Spleen (tissue), 11 donors: Measurements from ENCODE around the gene RNASEH2B. TPM values are rescaled to one million over a fixed set of nuclear protein-coding genes. Genes with fewer than 3 reads are reported as not detected.

Experiments
- DNase-seq: peaks from one replicate; pipeline ENCODE4 v3.0.0-alpha.2; 2020
- H3K27ac ChIP-seq, 8 donors: fragments of 200-600 bp; sonication (generic) in 7 of 8; 1 replicate in 4 of 8; 2 replicates in 4 of 8; pipeline versions ENCODE4 v1.5.0 to v1.8.0; 2016 to 2021; ENCODE audit warnings: inconsistent platforms in 4 of 8, mild to moderate bottlenecking in 4 of 8, moderate library complexity in 1 of 8
- H3K27me3 ChIP-seq, 7 donors: fragments of 200-600 bp; sonication (generic) in 6 of 7; replicated peaks in 1 of 7; 1 replicate in 4 of 7; 2 replicates in 3 of 7; pipeline versions ENCODE4 v1.5.0 to v1.8.0; 2016 to 2021; ENCODE audit warnings: inconsistent platforms in 3 of 7, mild to moderate bottlenecking in 1 of 7
- H3K36me3 ChIP-seq, 6 donors: fragments of 200-600 bp; sonication (generic) in 5 of 6; 1 replicate in 4 of 6; 2 replicates in 2 of 6; pipeline versions ENCODE4 v1.5.0 to v1.8.0; 2016 to 2021; ENCODE audit warnings: inconsistent platforms in 2 of 6
- H3K4me1 ChIP-seq, 6 donors: fragments of 200-600 bp; sonication (generic) in 5 of 6; 1 replicate in 3 of 6; 2 replicates in 3 of 6; pipeline versions ENCODE4 v1.5.0 to v1.8.0; 2016 to 2021; ENCODE audit warnings: inconsistent platforms in 3 of 6
- H3K4me3 ChIP-seq, 8 donors: fragments of 200-600 bp; sonication (generic) in 7 of 8; 1 replicate in 4 of 8; 2 replicates in 4 of 8; pipeline versions ENCODE4 v1.5.0 to v1.8.0; 2016 to 2021; ENCODE audit warnings: inconsistent platforms in 4 of 8, mild to moderate bottlenecking in 4 of 8, moderate library complexity in 2 of 8
- H3K9me3 ChIP-seq, 8 donors: fragments of 200-600 bp; sonication (generic) in 7 of 8; 1 replicate in 4 of 8; 2 replicates in 4 of 8; pipeline versions ENCODE4 v1.5.0 to v1.8.0; 2016 to 2021; ENCODE audit warnings: inconsistent platforms in 4 of 8
- CTCF ChIP-seq, 11 experiments: fragments of 200-600 bp in 7 of 11; fragments of 450-650 bp in 4 of 11; sonication (generic) in 4 of 11; IDR thresholded peaks in 8 of 11; conservative IDR thresholded peaks in 3 of 11; 1 replicate in 7 of 11; 2 replicates in 4 of 11; pipeline versions ENCODE4 v1.4.0 to v1.8.0; 2016 to 2021; ENCODE audit warnings: antibody characterized with exemption in 11 of 11, inconsistent platforms in 4 of 11, mild to moderate bottlenecking in 1 of 11
- POLR2A ChIP-seq, 3 donors: fragments of 450-650 bp; IDR thresholded peaks; one replicate each; pipeline ENCODE4 v1.5.1; 2017; ENCODE audit warnings: antibody characterized with exemption in 3 of 3, mild to moderate bottlenecking in 1 of 3
- POLR2AphosphoS5 ChIP-seq, 3 donors: sonication (generic); formaldehyde crosslinking; IDR thresholded peaks; one replicate each; pipeline ENCODE4 v1.5.1; 2017; ENCODE audit warnings: antibody characterized with exemption in 3 of 3
- WGBS, 5 donors: extraction: QIAGEN DNeasy Blood & Tissue Kit in 3 of 5; methylation state at CpG; one replicate each; pipeline versions ENCODE4 v1.1.5 to v1.1.7; 2013 to 2018; 5-methylcytosine and 5-hydroxymethylcytosine counted together
- intact Hi-C: fragments of 100-400 bp; cut with DNase I; formaldehyde crosslinking; loops from one replicate; pipeline ENCODE4 v1.15.0; 2023; ENCODE audit warnings: low total_unique reads
- polyA plus RNA-seq, 3 donors: library from polyadenylated mRNA; stranded (reverse); fragments of 200-250 nt; gene quantifications; one replicate each; pipeline ENCODE4 v1.2.1, GENCODE V29; 2013
- total RNA-seq, 7 donors: library from RNA; depleted of rRNA in 3 of 7; stranded (reverse); fragments of >200 nt in 3 of 7; fragmentation: NEBNext Ultra II Directional in 4 of 7; extraction: Animal tissue kit (Norgen Biotek cat#: 25700) in 4 of 7; gene quantifications; one replicate each; pipeline versions ENCODE4 v1.1.0 to v1.2.1, GENCODE V29; 2016 to 2021
- donor health status: healthy with polysubstance abuse.
- donor health status: DM: no; HTN: no; CAD: no; lungs with moderate emphysema.
- donor health status: DM: no; HTN: no; CAD: no.
- donor health status: Bipolar disorder and iron deficiency.
- donor health status: healthy.
- donor health status: DM: no; HTN: no; CAD: no.
- donor health status: DM: yes; HTN: yes; CAD: no.

The RNASEH2B gene
- total and polyA plus RNA-seq, 10 donors, result 57.2 to 129 (median 73.7) TPM

DNA sequence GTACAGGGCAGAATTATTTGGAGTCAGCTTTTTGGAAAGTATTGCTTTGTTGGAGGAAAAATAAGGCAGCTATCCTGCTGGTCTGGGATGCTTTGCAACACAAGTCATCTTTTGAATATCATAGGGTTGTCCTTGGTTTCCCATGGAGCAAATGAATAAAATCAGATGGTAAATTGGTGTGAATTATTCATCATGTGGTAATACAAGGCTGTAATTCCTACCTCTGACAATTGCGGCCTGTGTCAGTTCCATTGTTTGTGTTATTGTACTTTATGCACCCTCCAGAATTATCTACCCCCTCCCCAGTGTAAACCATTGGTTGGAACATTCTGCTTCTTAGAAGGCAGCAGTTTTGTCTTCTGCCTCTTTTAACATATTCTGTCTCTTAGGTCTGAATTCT, 46.2 kb downstream of the RNASEH2B start:
- intact Hi-C loops, result no loop called here
- H3K36me3 ChIP-seq, result peaks cover 0 to 72% (median 24%) of the 10 kb centered on the region in 6 donors
- no peaks in the 10 kb centered on the region for H3K4me1 ChIP-seq
- H3K27ac ChIP-seq, result no peak overlapping the region
- H3K4me3 ChIP-seq, result no peak overlapping the region
- no peaks in the 10 kb centered on the region for H3K9me3 ChIP-seq
- no peaks in the 10 kb centered on the region for H3K27me3 ChIP-seq
- 96 to 100% (median 98%) methylated on average over 1 of the region's 1 CpG for WGBS, 5 donors
- TF ChIP-seq POLR2AphosphoS5 (IDR thresholded peaks at IDR 0.05) (no peak), CTCF (IDR thresholded peaks at IDR 0.05 in 8 of 11, conservative IDR thresholded peaks at IDR 0.05 in 3 of 11) (no peak), POLR2A (IDR thresholded peaks at IDR 0.05) (no peak)
- DNase-seq, result no peak

GRCh38 chr13:50957620-50958019, 48.0 kb downstream of the RNASEH2B start:
- intact Hi-C loops, result no loop called here
- 75 to 79% (median 76%) methylated on average over 2 of the region's 2 CpGs for WGBS, 5 donors
- H3K4me3 ChIP-seq, result no peak overlapping the region
- no peaks in the 10 kb centered on the region for H3K27me3 ChIP-seq
- no peak for TF ChIP-seq POLR2A (IDR thresholded peaks at IDR 0.05)
- no peak for TF ChIP-seq POLR2AphosphoS5 (IDR thresholded peaks at IDR 0.05)
- TF ChIP-seq CTCF (IDR thresholded peaks at IDR 0.05 in 8 of 11, conservative IDR thresholded peaks at IDR 0.05 in 3 of 11), result no peak
- no peak for DNase-seq
- H3K36me3 ChIP-seq, result peaks cover 0 to 67% (median 25%) of the 10 kb centered on the region in 6 donors
- H3K9me3 ChIP-seq, result no peaks in the 10 kb centered on the region
- H3K27ac ChIP-seq, result no peak overlapping the region
- no peaks in the 10 kb centered on the region for H3K4me1 ChIP-seq

GRCh38 chr13:50969691-50970090, 60.1 kb downstream of the RNASEH2B start:
- no peaks in the 10 kb centered on the region for H3K9me3 ChIP-seq
- no peaks in the 10 kb centered on the region for H3K4me1 ChIP-seq
- TF ChIP-seq POLR2A (IDR thresholded peaks at IDR 0.05) (no peak), POLR2AphosphoS5 (IDR thresholded peaks at IDR 0.05) (peak in 1 of 3 donors; percentile 8)
- DNase-seq, result no peak
- no peaks in the 10 kb centered on the region for H3K27me3 ChIP-seq
- intact Hi-C loops, result no loop called here
- H3K4me3 ChIP-seq, result no peak overlapping the region
- H3K36me3 ChIP-seq, result peaks cover 0 to 78% (median 16%) of the 10 kb centered on the region in 6 donors
- no peak overlapping the region for H3K27ac ChIP-seq
- WGBS, 5 donors, result 64 to 83% (median 75%) methylated on average over 11 of the region's 11 CpGs

GRCh38 chr13:50970956-50971355, 61.4 kb downstream of the RNASEH2B start:
- no peak for DNase-seq
- Histone ChIP-seq H3K4me3 (no peak overlapping the region), H3K9me3 (no peaks in the 10 kb centered on the region), H3K36me3 (peaks cover 0 to 77% (median 11%) of the 10 kb centered on the region in 6 donors), H3K4me1 (no peaks in the 10 kb centered on the region), H3K27ac (no peak overlapping the region), H3K27me3 (no peaks in the 10 kb centered on the region)
- TF ChIP-seq CTCF (IDR thresholded peaks at IDR 0.05 in 8 of 11, conservative IDR thresholded peaks at IDR 0.05 in 3 of 11), result no peak
- no peak for TF ChIP-seq POLR2AphosphoS5 (IDR thresholded peaks at IDR 0.05)
- no peak for TF ChIP-seq POLR2A (IDR thresholded peaks at IDR 0.05)
- WGBS, 5 donors, result 81 to 93% (median 89%) methylated on average over 2 of the region's 2 CpGs
- intact Hi-C loops, result no loop called here

- intact Hi-C loops, result no loop called here
- 60 to 89% (median 86%) methylated on average over 3 of the region's 3 CpGs for WGBS, 5 donors
- H3K36me3 ChIP-seq, result peaks cover 0 to 59% (median 11%) of the 10 kb centered on the region in 6 donors
- no peak for DNase-seq
- no peaks in the 10 kb centered on the region for H3K27me3 ChIP-seq
- no peak for TF ChIP-seq POLR2AphosphoS5 (IDR thresholded peaks at IDR 0.05)
- no peak for TF ChIP-seq POLR2A (IDR thresholded peaks at IDR 0.05)
- no peak for TF ChIP-seq CTCF (IDR thresholded peaks at IDR 0.05 in 8 of 11, conservative IDR thresholded peaks at IDR 0.05 in 3 of 11)
- no peak overlapping the region for H3K4me3 ChIP-seq
- H3K4me1 ChIP-seq, result peaks cover 0 to 11% (median 0%) of the 10 kb centered on the region in 6 donors
- H3K27ac ChIP-seq, result no peak overlapping the region
- no peaks in the 10 kb centered on the region for H3K9me3 ChIP-seq
These were observed 64.7 kb downstream of the RNASEH2B start for GRCh38 chr13:50974268-50974667.
